B cell (primary cell): ENCODE data around the gene MYO10. TPM values are rescaled to one million over a fixed set of nuclear protein-coding genes. Genes with fewer than 3 reads are reported as not detected.

Experiments used
- ATAC-seq: fragments of 200-7000 bp; cut with Tn5 transposase; one replicate; pipeline ENCODE4 v1.10.0; 2021; ENCODE audit warnings: low read depth, mild to moderate bottlenecking, moderate number of reproducible peaks, moderate library complexity
- CTCF ChIA-PET: fragments of 350-600 bp; sonication (Branson Sonifier 250); formaldehyde crosslinking; loops from one replicate; lab custom pipeline; 2021; ENCODE audit warnings: antibody characterized with exemption, inconsistent platforms; lab: Charles Lee
- POLR2A ChIA-PET: fragments of 350-600 bp; sonication (Branson Sonifier 250); formaldehyde crosslinking; loops from one replicate; lab custom pipeline; 2021; ENCODE audit warnings: antibody characterized with exemption; lab: Charles Lee
- DNase-seq: peaks from one replicate; pipeline ENCODE4 v3.0.0; 2013
- H2AFZ ChIP-seq: 2 replicates; pipeline ENCODE4 v1.6.1; 2012; ENCODE audit warnings: mild to moderate bottlenecking, low read depth, low read length; ENCODE audit not compliant: insufficient read depth, poor library complexity, severe bottlenecking
- H3K27ac ChIP-seq, 2 donors: 1 replicate in 1 of 2; 2 replicates in 1 of 2; pipeline ENCODE4 v1.5.1; 2012 to 2013; ENCODE audit warnings: low read length in 2 of 2, mild to moderate bottlenecking in 2 of 2, moderate library complexity in 1 of 2
- H3K27me3 ChIP-seq, 4 experiments: fragments of 200-600 bp in 1 of 4; sonication (generic) in 1 of 4; replicated peaks in 1 of 4; 1 replicate in 2 of 4; 2 replicates in 2 of 4; pipeline versions ENCODE4 v1.6.1 to v1.7.0; 2013 to 2016; ENCODE audit warnings: low read length in 3 of 4, mild to moderate bottlenecking in 2 of 4, mixed read lengths in 1 of 4, moderate library complexity in 1 of 4; ENCODE audit not compliant: insufficient read depth in 4 of 4, control insufficient read depth in 3 of 4; ENCODE audit errors: control extremely low read depth in 1 of 4
- H3K36me3 ChIP-seq, 2 experiments: replicated peaks in 1 of 2; 1 replicate in 1 of 2; 2 replicates in 1 of 2; pipeline versions ENCODE4 v1.6.1 to v1.7.1; 2013; ENCODE audit warnings: low read length in 1 of 2; ENCODE audit not compliant: insufficient read depth in 2 of 2, control insufficient read depth in 1 of 2; ENCODE audit errors: control extremely low read depth in 1 of 2, extremely low read depth in 1 of 2
- H3K4me1 ChIP-seq, 2 donors: fragments of 200-600 bp in 1 of 2; sonication (generic) in 1 of 2; 1 replicate in 1 of 2; 2 replicates in 1 of 2; pipeline versions ENCODE4 v1.5.1 to v1.6.1; 2013 to 2017; ENCODE audit warnings: low read length in 2 of 2; ENCODE audit not compliant: control insufficient read depth in 2 of 2, insufficient read depth in 2 of 2
- H3K4me2 ChIP-seq: replicated peaks from 2 replicates; pipeline ENCODE3; 2012; ENCODE audit warnings: mild to moderate bottlenecking, low read depth, low read length; ENCODE audit not compliant: poor library complexity, severe bottlenecking
- H3K4me3 ChIP-seq, 5 experiments: fragments of 200-600 bp in 1 of 5; sonication (generic) in 1 of 5; 1 replicate in 3 of 5; 2 replicates in 2 of 5; pipeline versions ENCODE4 v1.5.1 to v1.7.0; 2011 to 2016; ENCODE audit warnings: low read length in 4 of 5, mild to moderate bottlenecking in 4 of 5, low read depth in 2 of 5, control low read depth in 1 of 5, moderate library complexity in 1 of 5; ENCODE audit not compliant: insufficient read depth in 1 of 5; ENCODE audit errors: control extremely low read depth in 1 of 5, extremely low read depth in 1 of 5
- H3K79me2 ChIP-seq: fragments of 200-600 bp; sonication (generic); one replicate; pipeline ENCODE4 v1.6.0; 2016; ENCODE audit warnings: low read length; ENCODE audit not compliant: control insufficient read depth, insufficient read depth
- H3K9ac ChIP-seq: fragments of 200-600 bp; sonication (generic); 2 replicates; pipeline ENCODE4 v1.6.1; 2017; ENCODE audit warnings: mild to moderate bottlenecking, low read length, moderate library complexity
- H3K9me3 ChIP-seq, 3 donors: one replicate each; pipeline versions ENCODE4 v1.6.1 to v1.7.1; 2013; ENCODE audit warnings: low read length in 2 of 3; ENCODE audit not compliant: control insufficient read depth in 2 of 3, insufficient read depth in 1 of 3; ENCODE audit errors: control extremely low read depth in 1 of 3
- H4K20me1 ChIP-seq: 2 replicates; pipeline ENCODE4 v1.6.0; 2012; ENCODE audit warnings: mild to moderate bottlenecking, low read length; ENCODE audit not compliant: insufficient read depth, control insufficient read depth, poor library complexity, severe bottlenecking
- H3K27ac Mint-ChIP-seq: one replicate; pipeline ENCODE4 v1.8.0; 2021; ENCODE audit warnings: mixed read lengths
- H3K27me3 Mint-ChIP-seq: one replicate; pipeline ENCODE4 v1.8.0; 2021; ENCODE audit warnings: mixed read lengths
- H3K4me1 Mint-ChIP-seq: one replicate; pipeline ENCODE4 v1.8.0; 2021; ENCODE audit warnings: mixed read lengths
- H3K4me3 Mint-ChIP-seq: one replicate; pipeline ENCODE4 v1.8.0; 2021; ENCODE audit warnings: mixed read lengths
- H3K9me3 Mint-ChIP-seq: one replicate; pipeline ENCODE4 v1.8.0; 2022; ENCODE audit warnings: mixed read lengths; ENCODE audit not compliant: insufficient read depth
- CTCF ChIP-seq: fragments of 200-600 bp; IDR thresholded peaks from one replicate; pipeline ENCODE4 v1.8.0; 2022; ENCODE audit warnings: antibody characterized with exemption, mild to moderate bottlenecking
- EZH2 ChIP-seq: IDR thresholded peaks from 2 replicates; pipeline ENCODE4 v1.6.1; 2012; ENCODE audit warnings: borderline replicate concordance, low read depth, mild to moderate bottlenecking, moderate library complexity, low read length; ENCODE audit not compliant: insufficient read depth, poor library complexity, severe bottlenecking
- WGBS: methylation state at CpG from one replicate; pipeline ENCODE4 v1.1.5; 2013; ENCODE audit warnings: missing lambda C conversion rate; ENCODE audit not compliant: insufficient coverage; 5-methylcytosine and 5-hydroxymethylcytosine counted together
- intact Hi-C: fragments of 100-400 bp; cut with micrococcal nuclease; formaldehyde crosslinking; loops from one replicate; pipeline ENCODE4 v1.10.0; 2022
- polyA plus RNA-seq: library from polyadenylated mRNA; depleted of rRNA; stranded (reverse); fragments of >200 nt; gene quantifications from 2 replicates; pipeline ENCODE4 v1.2.3, GENCODE V29; 2012
- total RNA-seq, 2 donors: library from RNA; stranded (reverse); fragments of 120-200 nt in 1 of 2; gene quantifications; 1 replicate in 1 of 2; 2 replicates in 1 of 2; pipeline versions ENCODE4 v1.2.3 to v1.2.4, GENCODE V29; 2013 to 2022

MYO10 gene
- total and polyA plus RNA-seq, 2 donors (not counting 1 experiment from before 2014, with no cell fraction given), result 0.10 TPM; not detected in 1

GRCh38 chr5:16902846-16903245 lies 33.2 kb downstream of the MYO10 start:
- Histone ChIP-seq H3K4me3 (no peak overlapping the region), H3K36me3 (no peaks in the 10 kb centered on the region), H3K4me1 (no peaks in the 10 kb centered on the region), H3K9me3 (peaks cover 0 to 13% (median 0%) of the 10 kb centered on the region in 3 donors), H3K4me2 (no peak overlapping the region), H3K27ac (no peak overlapping the region), H3K9ac (no peak overlapping the region), H3K79me2 (no peaks in the 10 kb centered on the region), H4K20me1 (no peaks in the 10 kb centered on the region), H2AFZ (no peak overlapping the region), H3K27me3 (no peaks in the 10 kb centered on the region)
- Mint-ChIP-seq H3K4me1 (no peaks in the 10 kb centered on the region), H3K9me3 (peaks cover 3% of the 10 kb centered on the region), H3K27ac (no peak overlapping the region), H3K4me3 (no peak overlapping the region), H3K27me3 (peaks cover 4% of the 10 kb centered on the region)
- DNase-seq (no peak), ATAC-seq (no peak)
- ChIA-PET POLR2A (no interaction called here), CTCF (no interaction called here)
- 98% methylated on average over 9 of the region's 9 CpGs for WGBS
- intact Hi-C loops, result no loop called here
- no peak for TF ChIP-seq CTCF
- TF ChIP-seq EZH2, result no peak

DNA sequence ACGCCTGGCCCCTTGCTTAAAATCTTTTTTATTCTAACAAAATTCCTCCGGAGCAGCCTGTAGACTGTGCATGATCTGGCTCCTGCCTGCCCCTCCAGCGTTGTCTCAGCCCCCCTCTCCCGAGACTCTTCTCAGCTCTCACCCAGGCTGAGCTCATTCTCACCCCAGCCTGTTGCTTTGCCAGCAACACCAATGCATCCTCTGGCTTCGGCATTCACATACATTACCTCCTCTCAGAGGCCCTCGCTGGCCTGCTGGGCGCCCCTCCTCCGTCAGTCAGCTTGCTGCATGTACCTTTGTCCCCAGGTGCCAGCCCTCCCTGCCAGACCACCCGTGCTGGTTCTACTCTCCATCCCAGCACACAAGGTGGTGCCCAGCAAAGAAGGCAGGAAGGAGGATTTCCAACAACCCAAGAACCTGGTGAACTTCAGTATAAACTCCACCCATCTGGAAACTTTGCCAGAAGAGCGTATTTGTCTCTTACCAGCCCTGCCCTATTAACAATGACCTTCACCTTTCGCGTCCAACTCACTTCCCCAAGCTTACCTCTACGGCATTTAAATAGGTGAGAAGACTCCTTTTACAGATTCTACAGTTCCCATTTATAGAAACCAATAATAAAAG lies 35.0 kb downstream of the MYO10 start:
- H3K4me1 ChIP-seq, result no peaks in the 10 kb centered on the region
- DNase-seq, result no peak
- POLR2A ChIA-PET, result no interaction called here
- intact Hi-C loops, result no loop called here
- H4K20me1 ChIP-seq, result no peaks in the 10 kb centered on the region
- no peaks in the 10 kb centered on the region for H3K9me3 Mint-ChIP-seq
- H3K4me3 Mint-ChIP-seq, result no peak overlapping the region
- no peak for TF ChIP-seq EZH2
- TF ChIP-seq CTCF, result no peak
- peaks cover 0 to 14% (median 0%) of the 10 kb centered on the region in 3 donors for H3K9me3 ChIP-seq
- peaks cover 4% of the 10 kb centered on the region for H3K27me3 Mint-ChIP-seq
- H3K79me2 ChIP-seq, result no peaks in the 10 kb centered on the region
- no peaks in the 10 kb centered on the region for H3K36me3 ChIP-seq
- no peak overlapping the region for H3K4me2 ChIP-seq
- no peaks in the 10 kb centered on the region for H3K4me1 Mint-ChIP-seq
- no peak overlapping the region for H3K27ac Mint-ChIP-seq
- CTCF ChIA-PET, result no interaction called here
- no peak overlapping the region for H3K4me3 ChIP-seq
- H2AFZ ChIP-seq, result no peak overlapping the region
- no peak overlapping the region for H3K27ac ChIP-seq
- ATAC-seq, result no peak
- WGBS, result 89% methylated on average over 13 of the region's 13 CpGs
- H3K27me3 ChIP-seq, result no peaks in the 10 kb centered on the region
- no peak overlapping the region for H3K9ac ChIP-seq
